Measurements from ENCODE around the gene ADH6. TPM values are rescaled to one million over a fixed set of nuclear protein-coding genes. Genes with fewer than 3 reads are reported as not detected.

Gene ADH6
- total and polyA plus RNA-seq, 2 of the 8 experiments (the other 6 are each of a cell fraction or from before 2014, with no cell fraction given), result not detected

- 98% methylated on average over 5 of the region's 5 CpGs; no CpG with 5 or more reads in 1 of the 2 experiments for WGBS, 2 experiments (ENCODE audit: extremely low coverage in 1 of 2, insufficient coverage in 1 of 2, insufficient read length in 1 of 2, insufficient replicate concordance in 2 of 2, low coverage in 1 of 2, low lambda C conversion rate in 2 of 2, missing lambda C conversion rate in 1 of 2)
- Histone ChIP-seq H4K20me1 (replicated peaks in 1 of 2; ENCODE audit: control insufficient read depth in 1 of 2, insufficient read depth in 2 of 2, low read length in 2 of 2) (no peaks in the 10 kb centered on the region), H3K23ac (ENCODE audit: insufficient read length) (no peak overlapping the region), H3K4me2 (ENCODE audit: insufficient read depth in 1 of 2, low read depth in 2 of 2, low read length in 2 of 2) (no peak overlapping the region), H3K4ac (replicated peaks; ENCODE audit: insufficient read length, low read depth, low read length) (no peak overlapping the region), H2BK5ac (ENCODE audit: low read depth, low read length) (no peak overlapping the region), H4K91ac (replicated peaks; ENCODE audit: insufficient read length, low read length) (no peak overlapping the region), H4K8ac (ENCODE audit: extremely low read depth, insufficient read depth, low read length) (no peak overlapping the region), H3K4me3 (ENCODE audit: extremely low read depth in 1 of 4, insufficient read depth in 2 of 4, low read depth in 3 of 4, low read length in 4 of 4) (no peak overlapping the region), H3K56ac (replicated peaks; ENCODE audit: insufficient read length, low read depth, low read length) (no peak overlapping the region), H3K14ac (ENCODE audit: insufficient read length) (no peak overlapping the region), H3K9ac (replicated peaks in 1 of 4; ENCODE audit: extremely low read depth in 1 of 4, low read depth in 3 of 4, low read length in 3 of 4) (no peak overlapping the region), H2BK15ac (ENCODE audit: low read length) (no peak overlapping the region), H4K5ac (ENCODE audit: insufficient read length, low read depth, low read length) (no peak overlapping the region), H3K79me2 (ENCODE audit: control insufficient read depth in 1 of 2, insufficient read depth in 2 of 2, low read length in 2 of 2) (no peaks in the 10 kb centered on the region), H2BK20ac (ENCODE audit: low read length) (no peak overlapping the region), H3K27me3 (replicated peaks in 1 of 4; ENCODE audit: control insufficient read depth in 3 of 4, extremely low read depth in 1 of 4, insufficient read depth in 3 of 4, low read length in 3 of 4) (peaks cover 0 to 1% (median 0%) of the 10 kb centered on the region in 4 experiments; a peak in 1 of 7 replicates), H2AK5ac (ENCODE audit: low read depth, low read length) (no peak overlapping the region), H2AFZ (ENCODE audit: low read length) (no peak overlapping the region), H3K18ac (ENCODE audit: extremely low read depth, low read length) (no peak overlapping the region), H3K23me2 (ENCODE audit: low read depth, low read length) (no peaks in the 10 kb centered on the region; the same call in 1 of the 2 replicates), H2BK120ac (replicated peaks; ENCODE audit: low read depth, low read length) (no peak overlapping the region), H3K79me1 (ENCODE audit: low read depth, low read length) (no peaks in the 10 kb centered on the region), H3K9me3 (ENCODE audit: insufficient read depth in 2 of 2, low read depth in 1 of 2, low read length in 1 of 2) (no peaks in the 10 kb centered on the region), H3K27ac (ENCODE audit: low read depth, low read length) (no peak overlapping the region), H3K36me3 (ENCODE audit: control insufficient read depth in 2 of 4, insufficient read depth in 4 of 4, low read length in 3 of 4) (no peaks in the 10 kb centered on the region), H3K4me1 (replicated peaks in 1 of 4; ENCODE audit: control insufficient read depth in 3 of 4, insufficient read depth in 4 of 4, low read length in 3 of 4) (peaks cover 0 to 5% (median 2%) of the 10 kb centered on the region in 4 experiments; a peak in 2 of 7 replicates), H2BK12ac (ENCODE audit: low read depth, low read length) (no peak overlapping the region)
- ChIA-PET POLR2A (ENCODE audit: partially characterized antibody) (no interaction called here), CTCF (ENCODE audit: partially characterized antibody) (interaction anchor here (0.5 to 1.7 kb wide), 9 partner anchors 8 to 606 kb away, joined by 3 to 6 read pairs (median 3); no protein-coding TSS in a partner anchor)
- DNase-seq (ENCODE audit: low read depth in 1 of 2, low spot score in 2 of 2), result no peak
- FAIRE-seq, result no peak
- TF ChIP-seq TAF7 (optimal IDR thresholded peaks at IDR 0.05; ENCODE audit: borderline replicate concordance, low read depth, low read length) (no peak), GABPA (IDR thresholded peaks at IDR 0.05; ENCODE audit: borderline replicate concordance, insufficient read depth, low read length) (no peak), BACH1 (IDR thresholded peaks at IDR 0.05; ENCODE audit: low read length) (no peak), KDM5A (IDR thresholded peaks at IDR 0.05; ENCODE audit: low read length) (no peak), SP4 (IDR thresholded peaks at IDR 0.05; ENCODE audit: low read length) (no peak), HDAC6 (IDR thresholded peaks at IDR 0.05; ENCODE audit: low read depth, low read length) (no peak)
Observed at GRCh38 chr4:99202536-99202935, 16.5 kb downstream of the ADH6 start.
